GM19043 (cell line): ENCODE data around the gene TAF8.
A peak's percentile ranks its signal among the peaks of the same experiment; 100 is the strongest.

Experiments
- ATAC-seq: cut with Tn5 transposase; IDR thresholded peaks from one replicate; pipeline ENCODE4 v1.9.1; 2021; ENCODE audit warnings: low read depth; ENCODE audit not compliant: unreplicated experiment

TAF8 gene

GRCh38 chr6:42095094-42095493 is 44.8 kb downstream of the TAF8 start:
- no peak for ATAC-seq

DNA sequence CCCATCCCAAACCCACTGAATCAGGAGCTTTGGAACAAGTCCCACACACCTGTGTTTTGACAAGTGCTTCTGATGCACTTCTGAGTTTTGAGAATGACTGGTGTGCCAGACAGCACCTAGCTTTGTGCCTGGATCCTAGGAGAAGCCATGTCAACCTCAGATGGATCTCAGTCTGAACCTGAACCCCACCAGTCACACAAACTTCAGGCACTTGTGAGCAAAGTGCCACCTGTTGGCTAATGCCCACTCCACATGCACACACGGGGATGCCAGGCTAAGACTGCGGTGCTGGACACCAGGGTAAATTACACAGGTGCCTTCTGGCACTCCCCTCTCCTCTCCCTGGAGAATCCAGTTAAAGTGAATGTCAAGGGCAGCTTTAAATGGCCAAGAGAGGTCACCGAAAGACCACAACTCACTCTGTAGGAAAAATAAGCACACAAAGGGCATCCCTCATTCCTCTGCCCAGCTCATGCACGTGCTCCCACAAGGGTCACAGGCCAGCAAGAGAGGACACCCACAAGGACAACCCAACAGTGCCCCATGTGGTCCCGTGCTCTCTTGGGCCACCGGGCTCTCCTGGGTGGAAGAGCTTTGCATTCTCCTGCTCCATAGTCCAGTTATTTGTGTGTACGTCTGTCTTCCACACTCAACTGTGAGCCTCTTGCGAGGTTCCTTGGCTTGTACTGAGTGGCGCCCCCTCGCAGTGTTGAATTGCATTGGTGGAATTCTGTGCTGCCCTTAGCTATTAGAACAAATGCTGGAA is 45.6 kb downstream of the TAF8 start:
- no peak for ATAC-seq

DNA sequence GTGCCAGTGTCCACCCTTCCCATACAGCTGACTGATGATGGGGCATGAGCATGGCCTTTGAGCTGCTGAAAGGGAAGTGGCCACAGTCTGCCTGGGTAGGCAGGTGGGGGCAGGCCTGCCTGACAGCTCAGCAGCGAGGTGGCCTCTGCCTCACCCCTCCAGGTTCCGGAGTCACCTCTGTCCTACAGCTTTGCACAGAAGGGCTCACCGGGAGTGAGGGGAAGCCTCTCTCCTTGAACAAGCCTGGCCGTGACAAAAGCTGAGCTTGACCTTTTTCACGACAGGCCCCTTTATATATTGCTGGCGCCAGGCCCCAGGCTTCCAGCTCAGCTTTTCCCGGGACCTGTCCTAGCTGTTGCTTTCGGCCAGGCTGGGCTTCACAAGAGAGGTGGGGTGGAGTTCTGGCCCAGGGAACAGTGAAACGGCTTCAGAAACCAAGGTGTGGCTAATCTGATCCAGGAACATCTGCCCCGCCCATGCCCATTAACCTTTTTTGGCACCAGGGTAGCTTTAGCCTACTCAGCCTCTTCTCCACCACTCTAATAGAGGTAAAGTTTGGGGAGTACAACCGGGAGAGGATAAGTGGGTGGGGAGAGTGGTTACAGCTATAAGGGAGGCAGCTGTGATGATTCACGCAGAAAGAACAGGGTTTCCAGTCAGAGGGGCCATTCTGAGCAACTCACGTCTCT is 49.2 kb downstream of the TAF8 start:
- no peak for ATAC-seq

DNA sequence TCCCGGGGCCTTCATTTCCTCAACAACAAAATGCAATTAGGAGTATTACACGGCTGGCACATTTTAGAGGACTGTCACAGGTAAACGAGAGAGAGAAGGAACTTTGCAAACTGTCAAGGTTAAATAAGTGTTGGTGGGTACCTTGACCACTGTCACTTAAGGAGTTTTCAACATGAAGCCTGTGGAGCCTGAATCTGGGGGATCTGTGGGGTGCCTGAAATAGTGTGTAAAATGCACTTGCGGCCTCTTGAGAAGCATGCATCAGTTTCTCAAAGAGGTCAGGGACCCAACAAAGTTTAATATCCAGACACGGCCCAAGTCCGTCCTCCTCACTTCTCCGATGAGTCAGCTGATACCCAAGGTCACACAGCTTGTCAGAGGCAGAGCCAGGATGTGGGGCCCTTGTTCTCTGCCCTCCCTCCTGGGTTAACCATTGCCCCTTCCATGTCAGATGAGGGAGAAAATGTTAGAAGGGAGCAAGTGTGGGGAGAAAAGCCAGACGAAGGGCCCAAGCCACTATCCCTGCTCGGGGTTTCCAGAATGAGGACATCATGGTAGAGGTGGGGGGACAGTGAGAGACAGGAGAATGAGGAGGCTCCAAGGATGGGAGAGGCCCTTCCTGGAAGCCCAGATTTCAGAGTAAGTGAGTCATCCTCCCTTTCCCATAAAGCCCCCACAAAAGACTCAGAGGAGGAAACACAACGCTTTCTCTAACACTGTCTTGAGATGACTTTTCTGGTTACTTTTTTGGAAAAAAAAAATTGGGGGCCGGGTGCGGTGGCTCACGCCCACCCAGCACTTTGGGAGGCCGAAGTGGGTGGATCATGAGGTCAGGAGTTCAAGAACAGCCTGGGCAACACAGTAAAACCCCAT is 49.9 kb downstream of the TAF8 start:
- ATAC-seq = no peak

DNA sequence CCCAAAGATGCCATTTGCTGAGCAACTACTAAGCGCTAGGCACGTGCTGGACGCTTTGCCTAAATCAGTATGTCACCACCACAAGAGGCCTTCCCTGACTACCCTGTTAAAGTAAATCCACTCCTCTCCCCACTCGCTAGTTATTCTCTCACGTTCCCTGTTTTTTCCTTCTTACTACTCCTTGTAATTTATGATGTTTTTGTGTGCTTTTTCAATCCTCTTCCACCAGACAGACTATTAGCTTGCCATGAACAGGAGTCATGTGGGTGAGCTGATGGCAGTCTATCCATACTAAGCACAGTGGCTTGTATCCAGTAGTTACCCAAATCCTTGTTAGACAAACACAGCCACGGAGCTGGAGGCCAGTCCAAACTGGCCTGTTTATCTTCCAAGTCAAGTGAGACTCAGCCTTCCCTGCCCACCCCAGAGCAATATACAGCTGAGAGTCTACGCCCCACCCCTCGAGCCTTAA is 50.9 kb downstream of the TAF8 start:
- no peak for ATAC-seq

- ATAC-seq = no peak
Measured at GRCh38 chr6:42103216-42103615, 52.9 kb downstream of the TAF8 start.

DNA sequence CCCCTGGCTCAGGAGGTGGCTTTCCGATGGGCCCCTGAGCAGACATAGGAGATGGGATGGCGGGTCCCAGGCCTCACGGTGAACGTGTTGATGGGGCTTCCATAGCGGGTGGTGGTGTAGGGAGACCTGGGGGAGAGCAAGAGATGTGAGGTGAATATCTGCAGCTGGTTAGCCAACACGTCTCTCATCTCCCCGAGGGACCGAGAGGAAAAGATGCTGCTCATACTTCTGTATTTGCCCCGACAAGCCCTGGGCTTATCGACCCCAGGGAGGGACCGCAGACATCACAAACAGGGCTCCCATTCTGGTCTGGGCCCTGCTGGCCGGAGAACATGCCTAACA is 53.4 kb downstream of the TAF8 start:
- no peak for ATAC-seq

- ATAC-seq = peak; percentile 70
Measured at GRCh38 chr6:42104095-42104803, 53.9 kb downstream of the TAF8 start.

GRCh38 chr6:42104804-42105125 is 54.4 kb downstream of the TAF8 start:
- ATAC-seq = no peak

GRCh38 chr6:42105156-42105648 is 54.9 kb downstream of the TAF8 start:
- no peak for ATAC-seq

DNA sequence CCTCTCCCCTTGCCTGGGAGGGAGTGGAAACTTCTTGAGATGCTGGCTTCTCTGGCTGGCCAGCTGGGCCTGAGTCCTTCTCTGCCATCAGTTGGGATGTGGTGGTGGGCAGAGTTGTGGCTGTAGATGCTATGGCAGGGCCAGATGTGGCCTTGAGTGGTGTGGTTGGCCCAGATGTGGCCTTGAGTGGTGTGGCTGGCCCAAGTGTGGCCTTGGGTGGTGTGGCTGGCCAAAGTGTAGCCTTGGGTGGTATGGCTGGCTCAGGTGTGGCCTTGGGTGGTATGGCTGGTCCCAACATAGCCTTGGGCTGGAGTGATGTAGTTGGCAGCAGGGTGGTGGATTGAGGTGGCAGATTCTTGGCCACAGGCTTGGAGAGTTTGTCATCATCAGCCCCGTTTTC is 55.4 kb downstream of the TAF8 start:
- no peak for ATAC-seq

DNA sequence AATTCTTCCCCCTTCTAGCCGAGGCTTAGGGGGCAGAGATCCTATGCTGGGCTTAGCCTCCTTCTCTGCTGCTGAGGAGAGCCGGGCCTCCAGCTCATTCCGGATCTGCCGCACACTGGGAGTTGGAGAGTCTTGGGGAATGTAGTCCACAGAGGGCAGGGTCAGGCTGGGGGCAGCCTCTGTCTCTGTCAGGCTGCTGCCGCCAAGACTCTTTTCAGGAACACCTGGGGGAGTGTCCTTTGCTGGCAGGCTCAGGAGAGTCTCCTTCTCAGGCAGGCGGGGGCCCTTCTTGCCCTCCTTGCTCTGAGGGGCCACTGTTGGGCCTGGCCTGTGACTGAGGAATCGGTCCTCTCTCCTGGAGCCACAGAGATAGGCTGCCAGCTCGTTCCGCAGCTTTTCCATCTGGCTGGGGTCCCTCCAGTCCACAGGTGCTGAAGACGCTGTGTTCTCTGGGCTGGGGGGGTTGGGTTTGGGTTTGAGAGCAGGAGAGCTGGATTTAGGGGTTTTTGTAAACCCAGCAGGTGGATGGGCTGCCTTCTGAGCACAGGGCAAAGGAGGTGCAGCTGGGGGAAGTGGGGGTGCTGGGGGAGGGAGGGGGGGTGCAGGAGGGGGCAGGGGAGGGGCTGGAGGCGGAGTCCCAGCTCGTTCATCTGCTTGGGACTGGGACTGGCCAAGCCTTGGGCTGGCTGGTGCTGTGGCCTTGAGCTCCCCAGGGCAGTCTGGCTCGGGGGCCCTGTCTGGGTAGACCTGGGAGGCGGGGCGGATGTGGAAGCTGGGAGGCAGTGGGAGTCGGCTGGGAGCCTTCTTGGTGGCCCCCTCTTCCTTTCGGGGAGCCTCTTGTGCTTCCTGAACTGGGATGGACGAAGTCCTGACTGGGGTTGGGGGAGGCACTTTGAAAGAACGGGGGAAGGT is 56.0 kb downstream of the TAF8 start:
- no peak for ATAC-seq

- ATAC-seq = no peak
Measured at GRCh38 chr6:42108071-42108470, 57.7 kb downstream of the TAF8 start.

GRCh38 chr6:42110683-42111082 is 60.4 kb downstream of the TAF8 start:
- no peak for ATAC-seq

- ATAC-seq = no peak
Measured at GRCh38 chr6:42112351-42112750, 62.0 kb downstream of the TAF8 start.

GRCh38 chr6:42113936-42114636 is 63.8 kb downstream of the TAF8 start:
- no peak for ATAC-seq

- no peak for ATAC-seq
Measured at GRCh38 chr6:42117843-42118161, 67.5 kb downstream of the TAF8 start.

DNA sequence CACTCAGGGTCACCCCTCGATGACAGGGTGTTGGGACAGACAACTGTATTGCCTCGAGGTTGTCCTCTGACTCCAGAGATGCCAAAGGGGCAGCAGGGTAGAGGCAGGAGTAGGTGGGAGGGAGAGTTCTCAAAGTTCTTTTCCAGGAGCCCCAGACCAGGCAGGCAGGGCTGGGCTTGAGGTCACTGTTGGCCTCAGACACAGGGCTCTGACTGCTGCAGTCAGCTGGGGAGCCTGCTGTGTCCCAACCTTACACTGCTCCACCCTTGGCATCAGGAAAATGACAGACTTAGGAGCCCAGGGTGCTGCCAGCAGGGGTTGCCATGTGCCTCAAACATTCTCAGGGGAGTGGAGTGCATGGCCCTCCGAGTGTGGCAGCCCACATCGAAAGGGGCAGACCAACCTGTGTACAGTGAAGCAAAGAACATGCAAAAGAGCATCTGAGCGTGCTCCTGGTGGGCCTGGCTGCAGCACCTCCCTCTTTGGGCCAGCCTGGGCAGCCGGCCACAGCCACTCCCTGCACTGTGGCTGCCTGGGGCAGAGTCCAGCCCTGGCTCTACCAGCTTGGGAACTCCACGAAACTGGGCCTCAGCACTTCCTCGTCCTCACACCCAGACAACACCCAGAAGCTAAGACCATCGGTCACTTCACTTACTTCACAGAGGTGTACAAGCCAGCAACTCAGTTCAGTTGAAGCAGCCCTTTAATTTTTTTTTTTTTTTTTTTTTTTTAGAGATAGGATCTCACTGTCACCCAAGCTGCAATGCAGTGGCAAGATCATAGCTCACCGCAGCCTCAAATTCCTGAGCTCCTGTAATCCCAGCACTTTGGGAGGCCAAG is 68.1 kb downstream of the TAF8 start:
- ATAC-seq = no peak
